Gastroesophageal sphincter (tissue), 4 donors: Measurements from ENCODE around the gene TMEM179B. TPM values are rescaled to one million over a fixed set of nuclear protein-coding genes. Genes with fewer than 3 reads are reported as not detected.
"Not testable (repeated sequence)": the region's sequence is repeated elsewhere in the genome, so short reads cannot be mapped to it uniquely, and the experiment has no call there.

Experiments used
- ATAC-seq: fragments of 150-250 bp; one replicate; pipeline ENCODE4 v1.9.1; 2016; ENCODE audit warnings: mild to moderate bottlenecking, moderate library complexity
- H3K27ac ChIP-seq, 4 donors: fragments of 200-600 bp; sonication (generic) in 3 of 4; 1 replicate in 3 of 4; 2 replicates in 1 of 4; pipeline ENCODE4 v1.5.1; 2016 to 2019
- H3K27me3 ChIP-seq: fragments of 200-600 bp; sonication (generic); one replicate; pipeline ENCODE4 v1.5.1; 2019
- H3K36me3 ChIP-seq, 2 donors: fragments of 200-600 bp; sonication (generic); one replicate each; pipeline ENCODE4 v1.5.1; 2019; ENCODE audit warnings: control low read depth in 1 of 2
- H3K4me1 ChIP-seq, 3 donors: fragments of 200-600 bp; sonication (generic); 1 replicate in 2 of 3; 2 replicates in 1 of 3; pipeline ENCODE4 v1.5.1; 2016 to 2019; ENCODE audit warnings: control low read depth in 2 of 3
- H3K4me3 ChIP-seq, 2 donors: fragments of 200-600 bp; sonication (generic); one replicate each; pipeline ENCODE4 v1.5.1; 2019; ENCODE audit warnings: mild to moderate bottlenecking in 1 of 2, moderate library complexity in 1 of 2
- H3K9me3 ChIP-seq, 3 donors: fragments of 200-600 bp; sonication (generic); one replicate each; pipeline ENCODE4 v1.5.1; 2017 to 2019; ENCODE audit warnings: control low read depth in 2 of 3
- CTCF ChIP-seq, 4 experiments: fragments of 200-600 bp in 2 of 4; fragments of 450-650 bp in 2 of 4; sonication (generic) in 1 of 4; IDR thresholded peaks; one replicate each; pipeline ENCODE4 v1.5.1; 2017 to 2019; ENCODE audit warnings: antibody characterized with exemption in 4 of 4, mild to moderate bottlenecking in 2 of 4, moderate library complexity in 2 of 4
- EP300 ChIP-seq: sonication (generic); formaldehyde crosslinking; IDR thresholded peaks from one replicate; pipeline ENCODE4 v1.6.1; 2017; ENCODE audit warnings: antibody characterized with exemption, mild to moderate bottlenecking
- POLR2A ChIP-seq, 2 donors: fragments of 450-650 bp; IDR thresholded peaks; one replicate each; pipeline ENCODE4 v1.6.1; 2017; ENCODE audit warnings: antibody characterized with exemption in 2 of 2, mild to moderate bottlenecking in 2 of 2, moderate library complexity in 1 of 2
- POLR2AphosphoS5 ChIP-seq: sonication (generic); formaldehyde crosslinking; IDR thresholded peaks from one replicate; pipeline ENCODE4 v1.6.1; 2017; ENCODE audit warnings: antibody characterized with exemption
- WGBS, 2 donors: methylation state at CpG; one replicate each; pipeline ENCODE4 v1.1.5; 2018; ENCODE audit warnings: low coverage in 1 of 2; 5-methylcytosine and 5-hydroxymethylcytosine counted together
- total RNA-seq, 4 donors: library from RNA; depleted of rRNA; stranded (reverse); fragments of >200 nt; gene quantifications; one replicate each; pipeline ENCODE4 v1.1.0, GENCODE V29; 2016

The TMEM179B gene
- total RNA-seq, 4 donors from 2014 or later = 25.8 to 50.7 (median 33.9) TPM

DNA sequence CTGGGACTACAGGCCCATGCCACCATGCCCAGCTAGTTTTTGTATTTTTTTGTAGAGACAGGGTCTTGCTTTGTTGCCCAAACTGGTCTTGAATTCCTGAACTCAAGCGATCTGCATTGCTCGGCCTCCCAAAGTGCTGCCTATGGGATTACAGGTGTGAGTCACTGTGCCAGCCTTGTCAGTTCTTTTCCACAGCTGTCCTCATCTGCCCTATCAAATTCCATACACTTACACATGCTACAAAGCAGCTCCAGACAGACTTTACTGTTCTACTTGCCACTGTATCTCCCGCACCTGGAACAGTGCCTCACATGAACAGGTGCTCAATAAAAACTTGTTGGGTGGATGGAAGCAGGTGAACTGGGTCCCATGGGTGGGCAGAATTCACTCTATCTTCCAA lies 36.5 kb downstream of the TMEM179B start:
- H3K27ac ChIP-seq = no peak overlapping the region
- 100% methylated on average over 1 of the region's 3 CpGs; no CpG with 5 or more reads in 1 of the 2 donors for WGBS, 2 donors
- ATAC-seq = no peak

DNA sequence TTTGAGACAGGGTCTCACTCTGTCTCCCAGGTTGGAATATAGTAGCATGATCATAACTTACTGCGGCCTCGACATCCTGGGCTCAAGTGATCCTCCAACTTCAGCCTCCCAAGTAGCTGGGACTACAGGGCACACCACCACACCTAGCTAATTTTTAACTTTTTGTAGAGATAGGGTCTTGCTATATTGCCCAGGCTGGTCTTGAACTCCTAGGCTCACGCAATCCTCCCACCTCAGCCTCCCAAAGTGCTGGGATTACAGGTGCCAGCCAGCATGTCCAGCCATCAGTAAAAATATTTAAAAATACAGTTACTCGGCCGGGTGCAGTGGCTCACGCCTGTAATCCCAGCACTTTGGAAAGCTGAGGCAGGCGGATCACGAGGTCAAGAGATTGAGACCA lies 40.9 kb downstream of the TMEM179B start:
- not testable (repeated sequence) for H3K4me3 ChIP-seq, H3K27ac ChIP-seq, ATAC-seq, H3K9me3 ChIP-seq, H3K27me3 ChIP-seq
- peaks cover 3 to 61% of the 10 kb centered on the region in 2 donors for H3K36me3 ChIP-seq
- WGBS, 2 donors = 89 to 94% methylated on average over 5 to 8 of the region's 8 CpGs
- peaks cover 0 to 52% (median 29%) of the 10 kb centered on the region in 3 donors for H3K4me1 ChIP-seq

More for the DNA sequence above, 36.5 kb downstream of the TMEM179B start:
- Histone ChIP-seq H3K4me1 (peaks cover 0 to 18% (median 4%) of the 10 kb centered on the region in 3 donors), H3K9me3 (no peaks in the 10 kb centered on the region), H3K4me3 (no peak overlapping the region), H3K36me3 (peaks cover 3 to 96% of the 10 kb centered on the region in 2 donors), H3K27me3 (no peaks in the 10 kb centered on the region)
- TF ChIP-seq POLR2AphosphoS5 = no peak
- no peak for TF ChIP-seq EP300

DNA sequence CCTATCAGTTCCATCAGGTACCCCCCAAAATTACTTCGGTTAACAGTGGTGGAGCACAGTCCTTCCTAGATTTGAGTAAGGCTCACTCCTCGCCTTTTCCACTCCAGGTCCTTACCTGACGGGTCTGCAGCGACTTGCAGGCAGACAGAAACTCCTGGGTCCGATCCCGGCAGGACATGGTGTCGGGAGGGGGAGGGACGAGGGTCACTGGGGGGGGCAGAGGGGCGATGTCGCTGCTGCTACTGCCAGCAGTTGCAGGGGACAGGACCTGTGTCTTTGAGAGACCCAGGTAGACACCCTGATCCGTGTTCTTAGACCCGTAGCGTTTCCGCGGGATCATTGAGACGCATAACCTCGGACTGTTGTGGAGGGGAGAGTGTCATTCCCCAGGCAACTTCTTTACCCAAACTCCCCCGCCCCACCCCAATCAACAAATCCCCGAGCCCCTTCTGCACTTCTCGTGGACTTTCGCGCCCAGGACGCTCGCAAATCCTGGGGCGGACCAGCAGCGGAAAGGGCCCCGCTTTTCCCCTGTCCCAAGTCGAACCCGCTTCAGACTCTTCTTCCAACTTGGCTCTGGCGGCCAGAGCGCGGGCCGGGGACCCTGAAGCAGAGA lies 43.8 kb downstream of the TMEM179B start:
- 0% methylated on average over 7 of the region's 33 CpGs; no CpG with 5 or more reads in 1 of the 2 donors for WGBS, 2 donors
- TF ChIP-seq CTCF (IDR thresholded peaks at IDR 0.05) = no peak
- no peak for TF ChIP-seq EP300
- no peak for TF ChIP-seq POLR2AphosphoS5
- TF ChIP-seq POLR2A (IDR thresholded peaks at IDR 0.05) = no peak
- Histone ChIP-seq H3K9me3 (no peaks in the 10 kb centered on the region), H3K27me3 (no peaks in the 10 kb centered on the region), H3K27ac (peak overlapping the region; percentile 74 to 100 (median 97)), H3K4me1 (peaks cover 0 to 78% (median 32%) of the 10 kb centered on the region in 3 donors), H3K4me3 (peak overlapping the region; percentile 66 to 93), H3K36me3 (peaks cover 0 to 60% of the 10 kb centered on the region in 2 donors)
- ATAC-seq = peak; percentile 1

GRCh38 chr11:62831520-62832335 lies 44.5 kb downstream of the TMEM179B start, which contains the start of gene STX5:
Gene STX5 (minus strand): TSS chr11:62832051. CDS start chr11:62831243, 808 bp downstream.
- no peaks in the 10 kb centered on the region for H3K9me3 ChIP-seq
- peak within 1 kb of the TSS; percentile 74 to 100 (median 97) for H3K27ac ChIP-seq
- H3K4me3 ChIP-seq = peak within 1 kb of the TSS; percentile 66 to 93
- peaks cover 0 to 60% of the 10 kb centered on the region in 2 donors for H3K36me3 ChIP-seq
- TF ChIP-seq POLR2A (IDR thresholded peaks at IDR 0.05) = peak; percentile 73 to 87
- no peak for TF ChIP-seq CTCF (IDR thresholded peaks at IDR 0.05)
- peak; percentile 89 for TF ChIP-seq POLR2AphosphoS5
- TF ChIP-seq EP300 = no peak
- peak; percentile 96 for ATAC-seq
- H3K27me3 ChIP-seq = no peaks in the 10 kb centered on the region
- 0% methylated on average over 23 of the region's 65 CpGs; no CpG with 5 or more reads in 1 of the 2 donors for WGBS, 2 donors
- peaks cover 0 to 78% (median 32%) of the 10 kb centered on the region in 3 donors for H3K4me1 ChIP-seq

GRCh38 chr11:62832336-62833234 lies 45.4 kb downstream of the TMEM179B start, which contains the start of gene TEX54:
Gene TEX54 (minus strand): TSS chr11:62832841.
- peak; percentile 10 for ATAC-seq
- H3K27me3 ChIP-seq = no peaks in the 10 kb centered on the region
- WGBS, 2 donors = 10% methylated on average over 4 to 10 of the region's 40 CpGs
- TF ChIP-seq CTCF (IDR thresholded peaks at IDR 0.05) (no peak), POLR2AphosphoS5 (no peak), EP300 (no peak)
- H3K36me3 ChIP-seq = peaks cover 0 to 57% of the 10 kb centered on the region in 2 donors
- H3K4me3 ChIP-seq = peak within 1 kb of the TSS; percentile 66 to 93
- H3K27ac ChIP-seq = peak within 1 kb of the TSS; percentile 74 to 100 (median 97)
- H3K9me3 ChIP-seq = no peaks in the 10 kb centered on the region
- peaks cover 0 to 76% (median 32%) of the 10 kb centered on the region in 3 donors for H3K4me1 ChIP-seq
